Caco-2 (cell line): ENCODE measurements around the gene KDM3B. TPM values are rescaled to one million over a fixed set of nuclear protein-coding genes. Genes with fewer than 3 reads are reported as not detected.

Experiments used
- BruUV-seq: library from RNA; stranded (reverse); fragments of 400-500 nt; replicated peaks from 2 replicates; lab custom pipeline; 2021; lab: Mats Ljungman, UMichigan
- CTCF ChIA-PET: fragments of 300-600 bp; sonication (Branson Sonifier 250); formaldehyde crosslinking; loops from one replicate; lab custom pipeline; 2022; ENCODE audit warnings: antibody characterized with exemption; lab: Charles Lee
- POLR2A ChIA-PET: fragments of 300-600 bp; sonication (Branson Sonifier 250); formaldehyde crosslinking; loops from one replicate; lab custom pipeline; 2022; ENCODE audit warnings: antibody characterized with exemption; lab: Charles Lee
- DNase-seq, 2 experiments: peaks; one replicate each; pipeline versions ENCODE4 v3.0.0 to v3.0.0-alpha.2; 2020 to 2022
- H3K27me3 ChIP-seq: replicated peaks from 2 replicates; pipeline ENCODE4 v1.6.0; 2011; ENCODE audit warnings: low read length; ENCODE audit not compliant: control insufficient read depth, insufficient read depth
- H3K36me3 ChIP-seq: 2 replicates; pipeline ENCODE4 v1.5.1; 2011; ENCODE audit warnings: low read length; ENCODE audit not compliant: control insufficient read depth, insufficient read depth
- H3K4me1 ChIP-seq: fragments of 250-450 bp; sonication (Bioruptor Pico); 2 replicates; pipeline ENCODE4 v1.5.1; 2020; ENCODE audit warnings: mild to moderate bottlenecking
- H3K4me3 ChIP-seq: 2 replicates; pipeline ENCODE4 v1.5.1; 2011; ENCODE audit warnings: low read depth, mild to moderate bottlenecking, control low read depth, low read length
- H3K9me3 ChIP-seq: fragments of 250-450 bp; sonication (Bioruptor Pico); 2 replicates; pipeline ENCODE4 v1.5.1; 2020; ENCODE audit warnings: mild to moderate bottlenecking, moderate library complexity
- H3K27ac Mint-ChIP-seq: one replicate; pipeline ENCODE4 v1.8.0; 2022; ENCODE audit warnings: mixed read lengths; ENCODE audit not compliant: unreplicated experiment
- H3K27me3 Mint-ChIP-seq: one replicate; pipeline ENCODE4 v1.8.0; 2022; ENCODE audit warnings: mixed read lengths; ENCODE audit not compliant: insufficient read depth, unreplicated experiment
- H3K36me3 Mint-ChIP-seq: one replicate; pipeline ENCODE4 v1.8.0; 2022; ENCODE audit warnings: mild to moderate bottlenecking, mixed read lengths; ENCODE audit not compliant: insufficient read depth, unreplicated experiment
- H3K4me1 Mint-ChIP-seq: one replicate; pipeline ENCODE4 v1.8.0; 2022; ENCODE audit warnings: low read depth, mixed read lengths; ENCODE audit not compliant: unreplicated experiment
- H3K4me3 Mint-ChIP-seq: one replicate; pipeline ENCODE4 v1.8.0; 2022; ENCODE audit warnings: mild to moderate bottlenecking, moderate library complexity, mixed read lengths; ENCODE audit not compliant: unreplicated experiment
- H3K9me3 Mint-ChIP-seq: one replicate; pipeline ENCODE4 v1.8.0; 2022; ENCODE audit warnings: mixed read lengths; ENCODE audit not compliant: unreplicated experiment
- intact Hi-C: fragments of 100-400 bp; cut with micrococcal nuclease; formaldehyde crosslinking; loops from one replicate; pipeline ENCODE4 v1.10.0; 2022; ENCODE audit not compliant: unreplicated experiment
- total RNA-seq: library from RNA; stranded (reverse); gene quantifications from 2 replicates; pipeline ENCODE4 v1.2.3, GENCODE V29; 2022
- TF ChIP-seq, protein P1 (sequence below), 2 experiments: fragments of 200-600 bp in 1 of 2; IDR thresholded peaks; 1 replicate in 1 of 2; 2 replicates in 1 of 2; pipeline versions ENCODE4 v1.5.1 to v1.8.0; 2011 to 2022; ENCODE audit warnings: antibody characterized with exemption in 1 of 2, control low read depth in 1 of 2, inconsistent platforms in 1 of 2, low read depth in 1 of 2, low read length in 1 of 2, mild to moderate bottlenecking in 1 of 2, moderate library complexity in 1 of 2; ENCODE audit not compliant: insufficient read depth in 1 of 2, severe bottlenecking in 1 of 2, unreplicated experiment in 1 of 2

The KDM3B gene
- total RNA-seq, 1 experiment from 2014 or later, result 71.8 TPM

DNA sequence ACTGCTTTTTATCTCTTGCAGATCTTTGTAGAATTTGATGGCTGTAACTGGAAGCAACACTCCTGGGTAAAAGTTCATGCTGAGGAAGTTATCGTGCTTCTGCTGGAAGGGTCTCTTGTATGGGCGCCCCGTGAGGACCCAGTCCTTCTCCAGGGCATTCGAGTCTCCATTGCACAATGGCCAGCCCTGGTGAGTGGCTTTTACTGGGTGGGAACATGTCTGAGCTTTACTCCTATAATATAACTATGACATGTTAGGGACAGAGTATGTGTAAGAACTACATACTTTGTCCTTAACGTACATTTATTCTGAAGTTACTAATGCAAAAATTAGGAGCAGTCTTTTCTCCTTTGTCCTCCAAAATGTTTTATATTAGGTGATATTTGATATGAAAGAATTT lies 20.2 kb downstream of the KDM3B start:
- ChIA-PET CTCF (interaction anchor here (2.1 kb wide), 1 partner anchor 20 kb away, joined by 7 read pairs; the partner anchor contains the start of gene KDM3B), POLR2A (no interaction called here)
- peaks cover 5% of the 10 kb centered on the region for H3K4me1 Mint-ChIP-seq
- H3K4me3 Mint-ChIP-seq, result no peak overlapping the region
- Histone ChIP-seq H3K4me1 (no peaks in the 10 kb centered on the region), H3K4me3 (no peak overlapping the region), H3K9me3 (no peaks in the 10 kb centered on the region), H3K27me3 (no peaks in the 10 kb centered on the region), H3K36me3 (no peaks in the 10 kb centered on the region; the same call in 1 of the 2 replicates)
- no peak overlapping the region for H3K27ac Mint-ChIP-seq
- peaks cover 40% of the 10 kb centered on the region for H3K36me3 Mint-ChIP-seq
- TF ChIP-seq, protein P1, sequence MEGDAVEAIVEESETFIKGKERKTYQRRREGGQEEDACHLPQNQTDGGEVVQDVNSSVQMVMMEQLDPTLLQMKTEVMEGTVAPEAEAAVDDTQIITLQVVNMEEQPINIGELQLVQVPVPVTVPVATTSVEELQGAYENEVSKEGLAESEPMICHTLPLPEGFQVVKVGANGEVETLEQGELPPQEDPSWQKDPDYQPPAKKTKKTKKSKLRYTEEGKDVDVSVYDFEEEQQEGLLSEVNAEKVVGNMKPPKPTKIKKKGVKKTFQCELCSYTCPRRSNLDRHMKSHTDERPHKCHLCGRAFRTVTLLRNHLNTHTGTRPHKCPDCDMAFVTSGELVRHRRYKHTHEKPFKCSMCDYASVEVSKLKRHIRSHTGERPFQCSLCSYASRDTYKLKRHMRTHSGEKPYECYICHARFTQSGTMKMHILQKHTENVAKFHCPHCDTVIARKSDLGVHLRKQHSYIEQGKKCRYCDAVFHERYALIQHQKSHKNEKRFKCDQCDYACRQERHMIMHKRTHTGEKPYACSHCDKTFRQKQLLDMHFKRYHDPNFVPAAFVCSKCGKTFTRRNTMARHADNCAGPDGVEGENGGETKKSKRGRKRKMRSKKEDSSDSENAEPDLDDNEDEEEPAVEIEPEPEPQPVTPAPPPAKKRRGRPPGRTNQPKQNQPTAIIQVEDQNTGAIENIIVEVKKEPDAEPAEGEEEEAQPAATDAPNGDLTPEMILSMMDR (IDR thresholded peaks at IDR 0.05; ENCODE audit: insufficient read depth in 1 of 2, low read depth in 1 of 2, low read length in 1 of 2, severe bottlenecking in 1 of 2, unreplicated experiment in 1 of 2), result no peak
- intact Hi-C loops, result no loop called here
- BruUV-seq, result no TSS peak
- DNase-seq, result no peak
- H3K27me3 Mint-ChIP-seq, result no peaks in the 10 kb centered on the region
- H3K9me3 Mint-ChIP-seq, result no peaks in the 10 kb centered on the region

DNA sequence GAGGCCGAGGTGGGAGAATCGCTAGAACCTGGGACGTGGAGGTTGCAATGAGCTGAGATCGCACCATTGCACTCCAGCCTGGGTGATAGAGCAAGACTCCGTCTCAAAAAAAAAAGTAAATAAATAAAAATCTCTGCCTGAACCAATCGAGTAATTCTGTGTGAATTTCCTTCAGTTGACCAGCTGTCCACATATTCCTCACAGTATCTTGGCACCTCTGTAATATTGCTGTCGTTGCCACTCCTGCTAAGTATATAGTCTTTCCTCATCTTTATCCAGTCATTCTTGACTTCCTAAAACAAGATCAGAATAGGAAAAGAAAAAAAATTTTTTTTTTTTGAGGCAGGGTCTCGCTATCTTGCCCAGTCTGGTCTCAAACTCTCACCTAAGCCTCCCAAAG lies 29.9 kb downstream of the KDM3B start:
- H3K27me3 Mint-ChIP-seq, result no peaks in the 10 kb centered on the region
- H3K9me3 ChIP-seq, result no peaks in the 10 kb centered on the region
- CTCF ChIA-PET, result interaction anchor here (2.4 kb wide), 1 partner anchor 30 kb away, joined by 11 read pairs; the partner anchor contains the start of gene KDM3B

DNA sequence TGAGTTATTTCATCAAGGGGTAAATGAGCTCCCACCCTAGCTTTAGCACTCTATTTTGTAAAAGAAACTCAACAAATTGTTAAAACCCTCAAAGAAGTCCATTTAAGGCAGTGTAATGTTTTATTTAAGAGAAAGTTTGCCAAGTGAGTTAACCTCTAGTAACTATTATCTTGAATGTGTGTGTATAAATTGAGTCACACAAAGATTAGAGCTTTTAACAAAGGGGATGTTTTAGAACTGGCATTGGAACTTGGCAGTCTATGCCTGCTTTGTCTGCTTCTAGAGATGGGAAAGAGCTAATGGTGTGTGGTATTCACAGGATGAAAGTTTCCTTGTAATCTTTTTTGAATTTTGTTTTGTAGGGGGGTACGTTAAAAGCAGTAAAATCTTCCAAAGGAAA lies 33.2 kb downstream of the KDM3B start:
- Histone ChIP-seq H3K36me3 (peaks cover 2% of the 10 kb centered on the region; the same call in 1 of the 2 replicates), H3K4me3 (no peak overlapping the region), H3K4me1 (no peaks in the 10 kb centered on the region), H3K27me3 (no peaks in the 10 kb centered on the region), H3K9me3 (no peaks in the 10 kb centered on the region)
- Mint-ChIP-seq H3K27me3 (no peaks in the 10 kb centered on the region), H3K9me3 (no peaks in the 10 kb centered on the region), H3K36me3 (peaks cover 70% of the 10 kb centered on the region), H3K4me1 (no peaks in the 10 kb centered on the region), H3K27ac (no peak overlapping the region), H3K4me3 (no peak overlapping the region)
- DNase-seq, result no peak
- ChIA-PET POLR2A (interaction anchor here (0.6 kb wide), 1 partner anchor 48 kb away, joined by 4 read pairs; the partner anchor contains the start of gene FAM53C), CTCF (no interaction called here)
- intact Hi-C loops, result no loop called here
- TF ChIP-seq, protein P1 (IDR thresholded peaks at IDR 0.05; ENCODE audit: insufficient read depth in 1 of 2, low read depth in 1 of 2, low read length in 1 of 2, severe bottlenecking in 1 of 2, unreplicated experiment in 1 of 2), result no peak
- no TSS peak for BruUV-seq

More for the DNA sequence above, 29.9 kb downstream of the KDM3B start:
- H3K36me3 Mint-ChIP-seq, result peaks cover 64% of the 10 kb centered on the region
- BruUV-seq, result no TSS peak
- H3K4me3 ChIP-seq, result no peak overlapping the region
- DNase-seq, result no peak
- TF ChIP-seq, protein P1 (IDR thresholded peaks at IDR 0.05; ENCODE audit: insufficient read depth in 1 of 2, low read depth in 1 of 2, low read length in 1 of 2, severe bottlenecking in 1 of 2, unreplicated experiment in 1 of 2), result no peak
- POLR2A ChIA-PET, result interaction anchor here (0.7 kb wide), 1 partner anchor 11 kb away, joined by 3 read pairs; no protein-coding TSS in a partner anchor
- H3K4me1 ChIP-seq, result no peaks in the 10 kb centered on the region
- intact Hi-C loops, result no loop called here
- no peak overlapping the region for H3K27ac Mint-ChIP-seq
- no peaks in the 10 kb centered on the region for H3K27me3 ChIP-seq
- no peak overlapping the region for H3K4me3 Mint-ChIP-seq
- H3K36me3 ChIP-seq, result no peaks in the 10 kb centered on the region; the same call in 1 of the 2 replicates
- H3K9me3 Mint-ChIP-seq, result no peaks in the 10 kb centered on the region
- no peaks in the 10 kb centered on the region for H3K4me1 Mint-ChIP-seq
